NCI-H2196 treated with DMSO at 0.1 percent for 48 hours (cell line): ENCODE measurements around the gene KCNK3.
A peak's percentile ranks its signal among the peaks of the same experiment; 100 is the strongest.
"Not testable (repeated sequence)": the region's sequence is repeated elsewhere in the genome, so short reads cannot be mapped to it uniquely, and the experiment has no call there.

Source experiments
- DNase-seq: peaks from one replicate; lab custom pipeline; 2025; ENCODE audit not compliant: unreplicated experiment; lab: John Stamatoyannopoulos, UW

KCNK3 gene

GRCh38 chr2:26692279-26692896, at the start of gene KCNK3:
TSS of gene KCNK3 (plus strand) at chr2:26692722. CDS start at chr2:26692876, 154 bp downstream.
- DNase-seq, result peak; percentile 60

DNA sequence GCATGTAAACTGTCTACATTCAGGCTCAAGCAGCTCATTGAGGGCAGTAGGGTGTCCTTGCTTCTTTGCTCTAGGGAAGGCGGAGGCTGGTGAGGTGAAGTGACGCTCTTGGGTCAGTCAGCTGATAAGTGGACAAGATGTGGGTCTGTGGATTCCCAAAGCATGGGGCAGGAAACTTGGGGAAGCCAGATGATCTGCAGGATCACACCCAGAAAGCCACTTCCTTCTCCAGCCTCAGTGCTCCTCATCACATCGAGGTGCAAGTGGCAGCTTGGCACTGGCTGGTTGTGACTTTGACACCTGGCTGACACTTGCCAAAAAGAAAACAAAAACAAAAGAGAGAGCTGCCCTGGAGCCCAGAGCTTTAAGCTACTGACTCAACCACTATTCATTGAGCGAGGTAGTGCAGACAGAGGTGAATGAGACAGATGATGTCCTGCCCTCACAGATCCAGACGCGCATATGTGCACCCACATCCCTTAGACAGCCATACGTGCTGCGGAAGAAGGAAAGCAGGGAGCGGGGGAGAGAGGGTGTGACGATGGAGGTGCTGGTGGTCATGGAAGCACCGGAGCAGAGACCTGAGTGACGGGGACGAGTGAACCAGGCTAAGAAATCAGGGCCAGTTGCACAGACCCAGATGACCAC, 48.2 kb upstream of the KCNK3 start:
- no peak for DNase-seq

DNA sequence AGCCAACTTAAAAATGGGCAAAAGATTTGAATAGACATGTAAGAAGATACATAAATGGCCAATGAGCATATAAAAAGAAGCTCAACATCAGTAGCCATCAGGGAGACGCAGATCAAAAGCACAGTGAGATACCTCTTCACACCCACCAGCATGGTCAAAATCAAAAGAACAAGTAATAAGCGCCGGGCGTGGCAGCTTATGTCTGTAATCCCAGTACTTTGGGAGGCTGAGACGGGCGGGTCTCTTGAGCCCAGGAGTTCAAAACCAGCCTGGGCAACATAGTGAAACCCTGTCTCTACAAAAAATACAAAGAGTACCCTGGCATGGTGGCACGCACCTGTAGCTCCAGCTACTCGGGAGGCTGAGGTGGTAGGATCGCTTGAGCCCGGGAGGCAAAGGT, 46.8 kb upstream of the KCNK3 start:
- DNase-seq, result no peak

- no peak for DNase-seq
These were observed 45.4 kb upstream of the KCNK3 start for GRCh38 chr2:26646986-26647672.

DNA sequence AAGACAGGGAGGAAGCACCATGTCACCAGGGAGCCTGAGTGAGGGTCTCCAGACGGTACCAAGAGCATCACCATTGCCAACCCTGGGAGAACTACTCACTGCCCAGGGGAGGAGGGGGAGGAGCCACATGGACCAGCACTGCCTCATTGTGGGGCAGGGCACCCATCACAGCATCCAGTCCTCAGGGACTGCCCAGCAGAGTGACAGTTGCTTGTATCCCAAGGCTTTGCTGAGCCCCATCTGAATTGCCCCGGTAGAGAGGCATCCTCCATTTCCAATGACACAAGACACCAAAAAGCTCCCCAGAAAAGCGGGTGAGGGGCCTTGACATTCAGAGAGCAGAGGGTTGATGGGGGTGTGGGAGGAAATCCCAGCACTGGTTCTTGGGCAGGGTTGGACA, 44.5 kb upstream of the KCNK3 start:
- DNase-seq, result no peak

GRCh38 chr2:26648516-26648915, 44.0 kb upstream of the KCNK3 start:
- DNase-seq, result no peak

GRCh38 chr2:26649322-26649721, 43.2 kb upstream of the KCNK3 start:
- DNase-seq, result no peak

DNA sequence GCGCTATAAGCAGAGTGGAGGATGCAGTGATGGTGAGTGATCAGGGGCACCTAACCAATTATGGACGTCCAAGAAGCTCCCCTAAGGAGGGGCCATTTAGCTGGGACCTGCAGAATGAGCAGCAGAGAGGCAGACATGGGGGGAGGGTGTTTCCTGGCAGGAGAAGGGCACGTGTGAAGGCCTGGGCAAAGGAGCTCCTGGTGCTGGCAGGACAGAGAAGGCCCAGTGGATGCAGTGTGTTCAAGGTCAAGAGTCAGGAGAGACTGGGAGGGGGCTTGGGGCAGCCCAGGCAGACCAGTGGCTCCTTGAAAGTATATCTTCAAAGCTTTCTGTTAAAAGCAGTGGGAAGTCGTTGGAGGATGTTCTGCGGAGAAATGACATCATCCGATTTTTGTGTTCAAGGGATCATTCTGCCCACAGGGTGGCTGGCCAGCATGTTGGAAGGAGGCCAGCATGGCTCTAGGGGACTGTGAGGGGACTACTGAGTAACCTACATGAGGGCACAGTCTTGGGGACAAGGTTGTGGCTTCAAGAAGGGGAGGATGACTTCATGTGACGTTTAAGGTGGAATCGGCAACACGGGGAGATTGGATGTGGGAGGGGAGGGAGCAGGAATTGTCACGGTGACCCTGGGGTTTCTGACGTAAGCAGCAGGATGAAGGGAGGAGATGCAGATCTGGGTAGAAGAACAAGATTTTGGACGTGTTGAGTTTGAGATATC, 42.4 kb upstream of the KCNK3 start:
- no peak for DNase-seq

- DNase-seq, result no peak
These were observed 41.6 kb upstream of the KCNK3 start for GRCh38 chr2:26650713-26651469.

DNA sequence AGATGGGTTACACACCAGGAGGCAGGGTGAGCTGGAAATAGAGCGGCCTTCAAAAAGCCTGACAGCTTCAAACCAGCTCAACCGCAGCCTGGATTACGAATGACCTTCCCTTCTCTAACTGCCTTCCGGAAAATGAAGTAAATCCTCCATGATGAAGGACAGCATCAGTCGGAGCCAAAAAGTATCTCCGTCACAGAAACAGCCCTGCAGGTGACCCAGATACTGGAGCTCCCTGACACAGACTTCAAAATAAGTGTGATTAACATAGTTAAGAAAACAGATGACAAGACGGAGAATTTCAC, 41.1 kb upstream of the KCNK3 start:
- no peak for DNase-seq

DNA sequence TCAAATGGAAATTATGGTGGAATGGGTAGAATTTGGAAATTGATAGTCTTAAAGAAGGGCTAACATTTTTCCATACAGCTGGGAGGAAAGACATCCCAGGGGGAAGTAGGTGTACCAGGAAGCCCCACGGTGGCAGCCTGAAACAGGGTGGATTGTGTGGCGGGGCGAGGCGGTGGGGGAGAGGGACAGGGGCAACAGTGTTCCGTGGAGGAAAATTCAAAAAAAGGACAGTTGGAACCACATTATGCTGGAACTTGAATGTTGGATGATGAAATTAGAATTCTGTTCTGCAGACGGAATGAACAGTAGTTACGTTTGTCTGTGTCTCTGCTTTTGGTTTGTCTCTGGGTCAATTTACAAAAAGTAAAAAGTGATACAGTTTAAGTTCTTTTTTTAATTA, 40.7 kb upstream of the KCNK3 start:
- DNase-seq, result no peak

GRCh38 chr2:26652361-26653041, 40.0 kb upstream of the KCNK3 start:
- no peak for DNase-seq

- no peak for DNase-seq
These were observed 39.1 kb upstream of the KCNK3 start for GRCh38 chr2:26653207-26654060.

DNA sequence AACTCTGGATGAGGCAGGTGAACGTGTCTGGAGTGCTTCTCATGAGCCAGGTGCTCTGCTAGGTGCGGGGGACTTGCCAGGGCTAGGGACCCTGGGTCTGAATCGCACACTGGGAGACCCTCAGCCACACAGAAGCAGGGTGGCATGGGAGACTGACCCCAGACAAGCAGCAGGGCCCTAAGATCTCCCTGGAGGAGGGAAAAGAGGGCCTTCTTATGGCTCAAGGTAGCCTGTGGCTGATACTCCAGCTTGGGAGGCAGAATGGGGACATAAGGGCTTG, 38.5 kb upstream of the KCNK3 start:
- DNase-seq, result no peak

GRCh38 chr2:26655120-26655519, 37.4 kb upstream of the KCNK3 start:
- not testable (repeated sequence) for DNase-seq

DNA sequence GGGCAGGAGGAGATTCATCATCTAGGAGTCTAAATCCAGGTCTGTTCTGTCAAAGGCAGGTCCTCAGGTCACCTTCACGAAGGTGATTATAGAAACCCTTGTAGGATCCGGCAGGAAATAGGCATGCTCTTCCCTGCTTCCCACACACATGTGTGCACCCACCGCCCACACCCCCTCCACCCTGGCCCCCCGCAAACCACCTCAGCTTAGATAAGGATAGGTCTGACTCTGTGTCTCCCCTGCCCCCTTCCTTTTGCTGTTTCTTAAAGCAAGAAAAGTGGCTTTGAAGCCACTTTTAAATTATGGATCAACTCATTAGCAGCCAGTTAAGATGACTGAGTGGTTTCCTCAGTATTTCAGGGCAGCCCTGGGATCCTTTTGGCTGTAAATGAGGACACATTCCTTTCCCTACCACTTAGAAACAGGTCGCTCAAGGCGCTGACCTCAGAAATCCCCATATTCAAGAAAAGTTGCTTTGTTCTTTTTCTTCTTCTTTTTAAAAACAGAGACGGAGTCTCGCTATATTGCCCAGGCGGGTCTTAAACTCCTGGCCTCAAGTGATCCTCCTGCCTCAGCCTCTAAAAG, 36.8 kb upstream of the KCNK3 start:
- no peak for DNase-seq

DNA sequence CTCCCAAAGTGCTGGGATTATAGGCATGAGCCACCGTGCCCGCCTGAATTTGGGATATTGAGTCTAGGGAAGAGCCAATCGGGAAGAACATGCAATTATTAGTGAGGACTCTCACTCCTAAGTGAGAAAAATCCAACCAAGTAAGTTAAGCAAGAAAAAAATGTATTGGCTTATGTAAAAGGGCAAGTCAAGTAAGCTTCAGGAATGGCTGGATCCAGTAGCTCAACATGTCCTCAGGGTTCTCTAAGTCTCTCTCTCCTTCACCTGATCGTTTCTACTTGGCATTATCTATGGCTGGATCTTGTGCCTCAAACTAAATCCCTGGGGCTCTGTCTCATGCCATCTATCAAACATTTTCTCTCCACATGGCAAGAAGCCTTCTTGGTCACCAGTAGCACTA, 35.3 kb upstream of the KCNK3 start:
- DNase-seq, result no peak

DNA sequence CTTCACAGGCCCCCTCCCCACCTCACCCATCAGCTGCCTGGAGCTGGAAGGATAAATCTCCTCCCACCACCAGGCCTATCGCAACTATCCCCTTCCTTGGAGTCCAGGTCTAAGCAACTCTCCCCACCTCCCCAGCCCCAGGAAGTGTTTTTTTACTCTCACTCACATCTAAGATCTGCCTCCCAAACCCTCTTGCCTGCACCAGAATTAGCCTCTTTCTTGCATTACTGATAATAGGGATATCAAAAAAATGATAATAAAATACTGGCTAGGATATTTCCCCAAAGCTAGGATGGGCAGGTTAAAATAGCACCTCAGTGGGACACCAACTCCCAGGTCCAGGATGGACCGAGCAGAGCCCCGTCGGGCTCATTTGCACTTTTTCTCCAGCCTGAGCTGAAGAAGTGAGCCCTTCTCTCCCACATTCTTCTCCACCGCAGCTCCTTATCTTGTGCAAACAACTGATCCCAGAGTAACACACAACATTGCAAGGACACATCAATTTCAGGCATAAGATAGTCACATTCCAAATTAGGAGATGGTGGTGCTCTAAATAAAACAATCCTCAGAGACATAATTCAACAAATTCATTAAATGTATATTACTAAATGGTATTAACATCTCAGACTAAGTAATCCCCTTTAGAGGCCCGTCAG, 33.7 kb upstream of the KCNK3 start:
- DNase-seq, result no peak

GRCh38 chr2:26660363-26660962, 32.1 kb upstream of the KCNK3 start:
- no peak for DNase-seq
